NCI-H187 (cell line): ENCODE data around the gene AGBL1.

Source experiments
- DNase-seq, 2 experiments: peaks; one replicate each; lab custom pipeline; 2025; lab: John Stamatoyannopoulos, UW

AGBL1 gene

GRCh38 chr15:86591158-86591557 lies 511.5 kb downstream of the AGBL1 start:
- no peak for DNase-seq

- no peak for DNase-seq
Observed at GRCh38 chr15:86591994-86592735, 512.5 kb downstream of the AGBL1 start.

- DNase-seq = no peak
Observed at GRCh38 chr15:86595741-86596140, 516.1 kb downstream of the AGBL1 start.

GRCh38 chr15:86603466-86603865 lies 523.8 kb downstream of the AGBL1 start:
- no peak for DNase-seq

- no peak for DNase-seq
Observed at GRCh38 chr15:86608461-86609205, 529.0 kb downstream of the AGBL1 start.

GRCh38 chr15:86609275-86609674 lies 529.6 kb downstream of the AGBL1 start:
- no peak for DNase-seq

GRCh38 chr15:86610038-86610437 lies 530.4 kb downstream of the AGBL1 start:
- DNase-seq = no peak

- DNase-seq = no peak
Observed at GRCh38 chr15:86611417-86612040, 531.9 kb downstream of the AGBL1 start.

- no peak for DNase-seq
Observed at GRCh38 chr15:86615411-86615810, 535.7 kb downstream of the AGBL1 start.

GRCh38 chr15:86615816-86616215 lies 536.1 kb downstream of the AGBL1 start:
- DNase-seq = no peak

GRCh38 chr15:86616771-86617170 lies 537.1 kb downstream of the AGBL1 start:
- DNase-seq = no peak

GRCh38 chr15:86620157-86620556 lies 540.5 kb downstream of the AGBL1 start:
- DNase-seq = no peak

- no peak for DNase-seq
Observed at GRCh38 chr15:86620641-86621349, 541.1 kb downstream of the AGBL1 start.

GRCh38 chr15:86623236-86623635 lies 543.6 kb downstream of the AGBL1 start:
- DNase-seq = no peak

GRCh38 chr15:86624261-86625036 lies 544.8 kb downstream of the AGBL1 start:
- DNase-seq = no peak

GRCh38 chr15:86629409-86630356 lies 550.0 kb downstream of the AGBL1 start:
- DNase-seq = no peak

- no peak for DNase-seq
Observed at GRCh38 chr15:86630946-86631345, 551.3 kb downstream of the AGBL1 start.

- no peak for DNase-seq
Observed at GRCh38 chr15:86634146-86634545, 554.5 kb downstream of the AGBL1 start.

GRCh38 chr15:86634992-86635638 lies 555.4 kb downstream of the AGBL1 start:
- DNase-seq = no peak

GRCh38 chr15:86644339-86644738 lies 564.7 kb downstream of the AGBL1 start:
- DNase-seq = no peak
